GM18499 (cell line): ENCODE results near the gene RASGRF2.
"Not testable (repeated sequence)": the region's sequence is repeated elsewhere in the genome, so short reads cannot be mapped to it uniquely, and the experiment has no call there.

Source experiments
- ATAC-seq: cut with Tn5 transposase; IDR thresholded peaks from one replicate; pipeline ENCODE4 v1.9.1; 2021; ENCODE audit warnings: moderate number of reproducible peaks; ENCODE audit not compliant: insufficient read depth, unreplicated experiment

The RASGRF2 gene

GRCh38 chr5:81251922-81252321 lies 291.8 kb downstream of the RASGRF2 start:
- no peak for ATAC-seq

- no peak for ATAC-seq
These were observed 292.7 kb downstream of the RASGRF2 start for GRCh38 chr5:81252904-81253303.

- ATAC-seq: no peak
These were observed 293.7 kb downstream of the RASGRF2 start for GRCh38 chr5:81253875-81254274.

- ATAC-seq: no peak
These were observed 294.9 kb downstream of the RASGRF2 start for GRCh38 chr5:81254886-81255559.

- ATAC-seq: no peak
These were observed 296.6 kb downstream of the RASGRF2 start for GRCh38 chr5:81256766-81257165.

- not testable (repeated sequence) for ATAC-seq
These were observed 302.6 kb downstream of the RASGRF2 start for GRCh38 chr5:81262796-81263195.

GRCh38 chr5:81265101-81265500 lies 304.9 kb downstream of the RASGRF2 start:
- no peak for ATAC-seq

GRCh38 chr5:81268521-81269196 lies 308.5 kb downstream of the RASGRF2 start:
- no peak for ATAC-seq

GRCh38 chr5:81269751-81270393 lies 309.7 kb downstream of the RASGRF2 start:
- no peak for ATAC-seq

GRCh38 chr5:81270394-81271027 lies 310.3 kb downstream of the RASGRF2 start:
- not testable (repeated sequence) for ATAC-seq
